ENCODE measurements around the gene CDC26. TPM values are rescaled to one million over a fixed set of nuclear protein-coding genes. Genes with fewer than 3 reads are reported as not detected.
"Not testable (repeated sequence)": the region's sequence is repeated elsewhere in the genome, so short reads cannot be mapped to it uniquely, and the experiment has no call there.

The CDC26 gene
- total RNA-seq, 1 experiment from 2014 or later, result 42.1 TPM

DNA sequence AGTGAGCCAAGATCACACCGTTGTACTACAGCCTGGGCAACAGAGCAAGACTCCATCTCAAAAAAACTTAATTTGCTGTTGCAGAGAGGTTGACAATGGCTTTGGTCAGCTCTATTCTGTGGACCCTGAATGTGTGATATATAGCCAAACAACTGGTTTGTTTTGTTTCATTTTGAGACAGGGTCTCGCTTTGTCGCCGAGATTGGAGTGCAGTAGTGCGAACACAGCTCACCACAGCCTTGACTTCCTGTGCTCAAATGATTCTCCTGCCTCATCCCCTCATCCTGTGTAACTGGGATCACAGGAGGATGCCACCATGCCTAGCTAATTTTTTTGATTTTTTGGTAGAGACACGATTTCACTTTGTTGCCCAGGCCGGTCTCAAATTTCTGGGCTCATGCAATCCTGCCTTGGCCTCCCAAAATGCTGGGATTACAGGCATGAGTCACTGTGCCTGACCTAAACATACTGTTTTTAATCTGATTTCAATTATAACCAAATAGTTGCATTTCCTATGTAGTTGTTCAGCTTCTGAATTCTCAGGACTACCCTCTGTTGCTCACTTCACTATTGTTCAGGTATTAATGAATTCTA is 18.0 kb upstream of the CDC26 start:
- no peak for DNase-seq (ENCODE audit: low read depth)

- DNase-seq (ENCODE audit: low read depth), result no peak
Measured at GRCh38 chr9:113290052-113290607, 14.8 kb upstream of the CDC26 start.

DNA sequence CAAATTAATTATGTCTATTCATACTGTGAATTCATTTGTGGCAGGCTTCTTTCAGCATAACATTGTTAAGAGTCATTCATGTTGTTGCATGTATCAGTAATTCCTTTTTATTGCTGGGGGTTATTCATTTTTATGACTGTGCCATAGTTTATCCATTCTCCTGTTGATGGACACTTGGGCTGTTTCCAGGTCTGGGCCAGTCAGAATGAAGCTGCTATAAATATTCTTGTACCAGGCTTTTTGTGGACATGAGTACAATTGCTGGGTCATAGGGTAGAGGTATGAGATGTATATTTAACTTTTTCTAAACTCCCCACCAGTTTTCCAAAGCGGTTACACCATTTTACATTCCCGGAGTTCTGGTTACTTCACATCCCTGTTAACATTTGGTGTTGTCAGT is 13.7 kb upstream of the CDC26 start:
- no peak for DNase-seq (ENCODE audit: low read depth)

- DNase-seq (ENCODE audit: low read depth), result no peak
Measured at GRCh38 chr9:113281356-113281755, 6.0 kb upstream of the CDC26 start.

DNA sequence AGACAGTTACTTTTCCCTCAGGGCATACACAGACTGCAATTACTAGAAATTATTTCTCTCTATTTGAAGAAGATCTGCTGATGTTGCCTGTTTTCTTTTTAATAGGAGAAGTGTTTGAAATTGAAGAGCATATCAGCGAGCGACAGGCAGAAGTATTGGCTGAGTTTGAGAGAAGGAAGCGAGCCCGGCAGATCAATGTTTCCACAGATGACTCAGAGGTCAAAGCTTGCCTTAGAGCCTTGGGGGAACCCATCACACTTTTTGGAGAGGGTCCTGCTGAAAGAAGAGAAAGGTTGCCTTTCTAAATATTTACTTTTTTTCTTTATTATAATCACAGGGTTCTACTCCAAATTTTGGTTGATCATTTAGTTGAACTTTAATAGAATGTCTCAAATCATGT is 3.5 kb upstream of the CDC26 start:
- DNase-seq (ENCODE audit: low read depth), result no peak

- peak; percentile 57 for DNase-seq (ENCODE audit: low read depth)
Measured at GRCh38 chr9:113274474-113275156, 757 bp downstream of the CDC26 start.

GRCh38 chr9:113269871-113270270 is 5.5 kb downstream of the CDC26 start:
- DNase-seq (ENCODE audit: low read depth), result no peak

- no peak for DNase-seq (ENCODE audit: low read depth)
Measured at GRCh38 chr9:113269355-113269754, 6.0 kb downstream of the CDC26 start.

- no peak for DNase-seq (ENCODE audit: low read depth)
Measured at GRCh38 chr9:113267911-113268566, 7.3 kb downstream of the CDC26 start.

- no peak for DNase-seq (ENCODE audit: low read depth)
Measured at GRCh38 chr9:113266174-113266573, 9.2 kb downstream of the CDC26 start.

DNA sequence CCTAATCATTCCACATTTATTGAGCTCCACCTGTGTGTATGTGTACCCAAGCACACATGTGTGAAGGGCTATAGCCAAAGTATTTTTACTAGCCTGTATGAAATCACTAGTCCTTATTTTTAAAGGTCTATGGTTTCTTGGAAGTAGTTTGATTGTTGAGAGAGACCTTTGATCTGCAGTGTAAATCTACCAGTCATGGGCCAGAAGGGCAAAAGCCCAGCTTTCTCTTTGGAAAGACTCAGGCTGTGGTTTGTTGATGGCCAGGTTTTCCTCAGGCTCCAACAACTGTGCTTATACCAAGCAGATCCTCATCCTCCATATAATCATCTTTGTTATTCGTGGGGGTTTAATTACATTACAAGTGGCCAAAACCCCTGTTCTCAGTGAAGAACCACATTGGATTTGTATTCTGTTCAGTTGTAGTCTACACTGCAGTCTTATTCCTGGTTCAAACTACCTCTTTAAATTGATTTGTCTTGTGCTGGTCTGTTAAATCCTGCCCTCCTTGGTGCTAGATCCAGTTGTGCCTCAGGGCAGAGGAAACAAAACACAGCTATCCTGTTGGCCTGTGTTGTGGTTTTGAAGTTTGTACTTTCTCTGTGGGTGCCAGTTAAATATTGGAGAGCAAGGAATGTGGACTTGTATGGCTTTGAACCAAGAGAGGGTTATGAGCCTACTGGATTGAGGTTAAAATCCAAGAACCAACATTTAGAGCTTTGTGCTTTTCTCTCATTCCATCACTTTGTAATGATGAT is 13.3 kb downstream of the CDC26 start:
- peak; percentile 72 for DNase-seq (ENCODE audit: low read depth)

DNA sequence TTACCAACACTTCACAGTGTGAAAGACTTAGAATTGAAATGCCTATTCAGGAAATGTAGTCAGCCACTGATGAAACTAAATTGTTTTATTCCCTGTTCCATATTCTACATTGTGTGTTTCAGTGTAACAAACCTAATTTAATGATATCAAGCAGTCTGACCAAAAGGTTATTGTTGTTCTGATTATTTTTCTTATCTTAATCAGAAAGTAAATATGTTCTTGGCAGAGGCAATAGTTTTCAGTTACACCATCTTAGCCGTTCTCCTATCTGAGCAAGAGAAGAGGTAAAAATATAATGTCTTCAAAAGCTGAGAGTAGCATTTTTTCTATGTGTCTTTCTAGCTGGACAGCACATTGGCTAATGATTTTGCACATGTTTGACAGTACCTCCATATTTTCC is 17.1 kb downstream of the CDC26 start:
- DNase-seq (ENCODE audit: low read depth), result no peak

DNA sequence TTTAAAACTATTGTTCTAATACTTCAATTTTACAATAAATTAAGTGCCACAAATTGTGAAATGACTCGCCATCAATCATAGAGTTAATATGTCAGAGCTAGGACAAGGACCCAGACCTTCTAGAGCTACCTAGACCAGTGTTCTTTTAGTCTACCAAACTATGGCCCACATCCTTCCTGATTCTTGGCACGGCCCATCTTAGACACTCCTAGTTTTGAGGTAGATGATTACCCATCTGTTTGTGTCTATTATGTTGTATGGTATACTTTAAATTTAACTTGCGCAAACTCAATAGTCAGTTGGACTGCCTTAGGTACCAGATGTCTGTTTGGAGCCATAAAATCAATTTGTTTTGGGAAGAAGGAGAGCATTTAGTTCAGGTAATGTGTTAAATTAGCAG is 17.5 kb downstream of the CDC26 start:
- DNase-seq (ENCODE audit: low read depth), result no peak

DNA sequence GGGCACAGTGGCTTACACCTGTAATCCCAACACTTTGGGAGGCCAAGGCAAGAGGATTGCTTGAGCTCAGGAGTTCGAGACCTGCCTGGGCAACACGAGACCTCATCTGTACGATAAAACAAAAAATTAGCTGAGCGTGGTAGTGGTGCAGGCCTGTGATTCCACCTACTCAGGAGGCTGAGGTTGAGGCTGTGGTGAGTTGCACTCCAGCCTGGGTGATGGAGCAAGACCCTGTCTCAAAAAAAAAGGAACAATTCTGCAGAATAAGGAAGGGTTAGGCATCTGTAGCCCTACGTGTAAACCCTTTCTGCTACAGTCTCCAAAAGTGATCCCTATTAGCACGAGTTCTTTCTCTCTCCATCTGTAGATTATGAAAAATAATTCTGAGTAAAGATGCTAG is 19.9 kb downstream of the CDC26 start:
- no peak for DNase-seq (ENCODE audit: low read depth)

DNA sequence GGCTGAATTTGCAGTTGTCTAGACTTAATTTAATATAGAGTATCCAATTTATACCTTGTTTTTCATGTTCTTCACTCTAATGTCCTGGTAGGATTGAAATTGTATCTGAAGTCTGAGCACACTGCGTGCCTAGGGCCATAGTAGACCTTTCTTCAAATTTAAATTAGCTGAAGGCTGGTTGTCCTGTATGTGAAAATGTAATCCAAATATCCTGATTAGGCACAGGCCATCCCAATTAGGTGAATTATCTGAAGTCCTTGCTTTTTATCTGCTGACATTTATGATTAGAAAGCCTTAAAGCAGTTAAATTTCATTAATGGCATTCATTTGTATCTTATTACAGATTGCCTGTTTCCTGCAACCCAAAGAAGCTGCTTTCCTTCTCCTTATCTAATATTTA is 20.4 kb downstream of the CDC26 start:
- DNase-seq (ENCODE audit: low read depth), result no peak

GRCh38 chr9:113250807-113251206 is 24.6 kb downstream of the CDC26 start:
- DNase-seq (ENCODE audit: low read depth), result no peak

- DNase-seq (ENCODE audit: low read depth), result not testable (repeated sequence)
Measured at GRCh38 chr9:113249661-113250060, 25.7 kb downstream of the CDC26 start.

DNA sequence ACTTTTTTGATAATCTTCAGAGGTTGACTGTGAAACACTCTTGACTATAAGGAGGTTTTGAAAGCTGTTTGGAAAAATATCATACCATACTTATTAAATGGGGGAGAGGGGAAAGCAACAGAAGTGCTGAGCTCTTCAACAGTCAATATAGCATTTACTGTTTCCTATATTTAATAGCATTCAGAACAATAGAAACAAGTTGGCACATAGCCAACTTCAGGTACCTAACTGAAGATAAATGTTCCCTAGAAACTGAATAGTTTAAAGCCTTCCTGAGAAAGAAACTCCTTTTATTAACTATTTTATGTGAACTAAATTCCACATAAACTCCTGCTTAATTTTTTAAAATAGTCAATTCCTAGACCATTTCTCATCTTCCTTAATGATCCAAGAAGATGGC is 27.7 kb downstream of the CDC26 start:
- no peak for DNase-seq (ENCODE audit: low read depth)

- no peak for DNase-seq (ENCODE audit: low read depth)
Measured at GRCh38 chr9:113246928-113247327, 28.4 kb downstream of the CDC26 start.

GRCh38 chr9:113245894-113246293 is 29.5 kb downstream of the CDC26 start:
- DNase-seq (ENCODE audit: low read depth), result no peak

- no peak for DNase-seq (ENCODE audit: low read depth)
Measured at GRCh38 chr9:113244556-113244955, 30.8 kb downstream of the CDC26 start.

- DNase-seq (ENCODE audit: low read depth), result no peak
Measured at GRCh38 chr9:113241161-113241560, 34.2 kb downstream of the CDC26 start.
